Heart left ventricle (tissue), 13 donors: Measurements from ENCODE around the gene HOXD12.

Source experiments
- POLR2A ChIP-seq, 2 donors: fragments of 450-650 bp; IDR thresholded peaks; one replicate each; pipeline ENCODE4 v1.6.1; 2017; ENCODE audit warnings: antibody characterized with exemption in 2 of 2, mild to moderate bottlenecking in 2 of 2, moderate library complexity in 2 of 2
- TF ChIP-seq, protein P1 (sequence below), 12 donors: fragments of 200-600 bp; sonication (generic) in 4 of 12; IDR thresholded peaks; one replicate each; pipeline versions ENCODE4 v1.5.0 to v1.8.0; 2018 to 2022; ENCODE audit warnings: antibody characterized with exemption in 12 of 12, mild to moderate bottlenecking in 5 of 12
- donor health status: ischemic (EF 13 %, LVEDD 7.1; RV severe dilation, severe dysfunction).
- donor health status: DM: no; HTN: yes; CAD: no.
- donor health status: DM: no; HTN: no; CAD: no.
- donor health status: ischemic (EF 25% LVEDD 6.9; RV normal size, moderate dysfunction).
- donor health status: ischemic (EF 25% LVEDD 5.7; RV mildly dilated, moderate dysfunction).
- donor health status: ischemic (EF 35%, LVEDD 5.7; RV mildly dilated, moderate dysfunction).
- donor health status: nonischemic (EF 11% LVEDD 7.7; RV severe dilation, severe dysfunction).
- donor health status: DM: yes; HTN: yes; CAD: no.
- donor health status: PGD.
- donor health status: ischemic (EF 29% LVEDD 5.4; RV normal size, mild dysfunction).
- donor health status: nonischemic (EF 23%, LVEDD 6.1; RV moderate dilation, normal function).

GRCh38 chr2:176135035-176135440, 35.4 kb downstream of the HOXD12 start:
- TF ChIP-seq, protein P1, sequence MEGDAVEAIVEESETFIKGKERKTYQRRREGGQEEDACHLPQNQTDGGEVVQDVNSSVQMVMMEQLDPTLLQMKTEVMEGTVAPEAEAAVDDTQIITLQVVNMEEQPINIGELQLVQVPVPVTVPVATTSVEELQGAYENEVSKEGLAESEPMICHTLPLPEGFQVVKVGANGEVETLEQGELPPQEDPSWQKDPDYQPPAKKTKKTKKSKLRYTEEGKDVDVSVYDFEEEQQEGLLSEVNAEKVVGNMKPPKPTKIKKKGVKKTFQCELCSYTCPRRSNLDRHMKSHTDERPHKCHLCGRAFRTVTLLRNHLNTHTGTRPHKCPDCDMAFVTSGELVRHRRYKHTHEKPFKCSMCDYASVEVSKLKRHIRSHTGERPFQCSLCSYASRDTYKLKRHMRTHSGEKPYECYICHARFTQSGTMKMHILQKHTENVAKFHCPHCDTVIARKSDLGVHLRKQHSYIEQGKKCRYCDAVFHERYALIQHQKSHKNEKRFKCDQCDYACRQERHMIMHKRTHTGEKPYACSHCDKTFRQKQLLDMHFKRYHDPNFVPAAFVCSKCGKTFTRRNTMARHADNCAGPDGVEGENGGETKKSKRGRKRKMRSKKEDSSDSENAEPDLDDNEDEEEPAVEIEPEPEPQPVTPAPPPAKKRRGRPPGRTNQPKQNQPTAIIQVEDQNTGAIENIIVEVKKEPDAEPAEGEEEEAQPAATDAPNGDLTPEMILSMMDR (IDR thresholded peaks at IDR 0.05), result peak in 1 of 12 donors; percentile 12
- TF ChIP-seq POLR2A (IDR thresholded peaks at IDR 0.05), result no peak
